Urinary bladder (tissue), 4 donors: Measurements from ENCODE around the gene ARID4A. TPM values are rescaled to one million over a fixed set of nuclear protein-coding genes. Genes with fewer than 3 reads are reported as not detected.
"Not testable (repeated sequence)": the region's sequence is repeated elsewhere in the genome, so short reads cannot be mapped to it uniquely, and the experiment has no call there.

Experiments used
- DNase-seq: peaks from one replicate; pipeline ENCODE4 v3.0.0-alpha.2; 2015; ENCODE audit errors: extremely low spot score
- H3K27ac ChIP-seq: one replicate; pipeline ENCODE4 v1.5.1; 2013; ENCODE audit warnings: low read depth, mild to moderate bottlenecking, moderate library complexity
- H3K36me3 ChIP-seq: one replicate; pipeline ENCODE4 v1.6.1; 2013; ENCODE audit warnings: mild to moderate bottlenecking, moderate library complexity; ENCODE audit not compliant: insufficient read depth
- H3K4me1 ChIP-seq: one replicate; pipeline ENCODE4 v1.6.1; 2013; ENCODE audit warnings: mild to moderate bottlenecking, moderate library complexity; ENCODE audit not compliant: insufficient read depth
- H3K4me3 ChIP-seq: one replicate; pipeline ENCODE4 v1.5.1; 2013; ENCODE audit warnings: low read depth, low read length
- WGBS: extraction: QIAGEN DNeasy Blood & Tissue Kit; methylation state at CpG from one replicate; pipeline ENCODE4 v1.1.7; 2013; 5-methylcytosine and 5-hydroxymethylcytosine counted together
- polyA plus RNA-seq: library from polyadenylated mRNA; stranded (reverse); fragments of 200-250 nt; gene quantifications from one replicate; pipeline ENCODE4 v1.2.3, GENCODE V29; 2013
- small RNA-seq: library from RNA; depleted of rRNA; stranded (forward); fragments of <200 nt; gene quantifications from one replicate; pipeline ENCODE3, GENCODE V24; 2014
- total RNA-seq: library from RNA; depleted of rRNA; stranded (reverse); fragments of >200 nt; gene quantifications from one replicate; pipeline ENCODE4 v1.2.3, GENCODE V29; 2014
- donor health status: healthy with polysubstance abuse.
- donor health status: healthy.

Gene ARID4A
- total and polyA plus RNA-seq, 2 donors = 12.1 to 39.5 TPM

GRCh38 chr14:58398495-58398894 is 100.1 kb downstream of the ARID4A start:
- no peaks in the 10 kb centered on the region for H3K36me3 ChIP-seq
- no peak overlapping the region for H3K27ac ChIP-seq
- no peaks in the 10 kb centered on the region for H3K4me1 ChIP-seq
- no peak for DNase-seq
- no peak overlapping the region for H3K4me3 ChIP-seq

GRCh38 chr14:58398895-58399294 is 100.5 kb downstream of the ARID4A start:
- Histone ChIP-seq H3K4me3 (no peak overlapping the region), H3K27ac (no peak overlapping the region), H3K4me1 (no peaks in the 10 kb centered on the region), H3K36me3 (no peaks in the 10 kb centered on the region)
- no peak for DNase-seq
- WGBS = 90% methylated on average over 3 of the region's 3 CpGs

- H3K4me3 ChIP-seq = no peak overlapping the region
- H3K4me1 ChIP-seq = no peaks in the 10 kb centered on the region
- DNase-seq = no peak
- no peak overlapping the region for H3K27ac ChIP-seq
- WGBS = 92% methylated on average over 3 of the region's 3 CpGs
- H3K36me3 ChIP-seq = no peaks in the 10 kb centered on the region
Measured at GRCh38 chr14:58401587-58401986, 103.2 kb downstream of the ARID4A start.

- H3K4me1 ChIP-seq = no peaks in the 10 kb centered on the region
- no peak overlapping the region for H3K27ac ChIP-seq
- no peak overlapping the region for H3K4me3 ChIP-seq
- peaks cover 2% of the 10 kb centered on the region for H3K36me3 ChIP-seq
- no peak for DNase-seq
- 88% methylated on average over 3 of the region's 3 CpGs for WGBS
Measured at GRCh38 chr14:58408681-58409215, 110.4 kb downstream of the ARID4A start.

GRCh38 chr14:58414845-58415244 is 116.5 kb downstream of the ARID4A start:
- 98% methylated on average over 1 of the region's 1 CpG for WGBS
- no peak overlapping the region for H3K4me3 ChIP-seq
- no peak overlapping the region for H3K27ac ChIP-seq
- no peaks in the 10 kb centered on the region for H3K4me1 ChIP-seq
- peaks cover 2% of the 10 kb centered on the region for H3K36me3 ChIP-seq
- DNase-seq = no peak

GRCh38 chr14:58415636-58416547 is 117.5 kb downstream of the ARID4A start:
- no peak overlapping the region for H3K4me3 ChIP-seq
- no peak overlapping the region for H3K27ac ChIP-seq
- WGBS = 96% methylated on average over 10 of the region's 10 CpGs
- H3K4me1 ChIP-seq = no peaks in the 10 kb centered on the region
- peaks cover 2% of the 10 kb centered on the region for H3K36me3 ChIP-seq
- DNase-seq = no peak

- not testable (repeated sequence) for H3K36me3 ChIP-seq, DNase-seq, H3K27ac ChIP-seq, H3K4me3 ChIP-seq, H3K4me1 ChIP-seq
- 91% methylated on average over 1 of the region's 1 CpG for WGBS
Measured at GRCh38 chr14:58416934-58417333, 118.6 kb downstream of the ARID4A start.

Small RNA genes within 50 kb of the gene (small RNA-seq; reads per million reads assigned to genes)
- not detected for gene RNU6-341P

Other genes with a start within 250 kb of the ARID4A start
- 39.9 TPM for gene ARMH4, start 146.3 kb upstream of the ARID4A start, total RNA-seq
- gene ARMH4, start 146.3 kb upstream of the ARID4A start, polyA plus RNA-seq = 3.6 TPM
- gene ACTR10, start 98.4 kb upstream of the ARID4A start, total RNA-seq = 79.5 TPM
- 73.5 TPM for gene ACTR10, start 98.4 kb upstream of the ARID4A start, polyA plus RNA-seq
- 63.4 TPM for gene PSMA3, start 53.7 kb upstream of the ARID4A start, total RNA-seq
- gene PSMA3, start 53.7 kb upstream of the ARID4A start, polyA plus RNA-seq = 126 TPM
- gene TOMM20L, start 97.4 kb downstream of the ARID4A start, total RNA-seq = not detected
- 0.34 TPM for gene TOMM20L, start 97.4 kb downstream of the ARID4A start, polyA plus RNA-seq
- 37.2 TPM for gene TIMM9, start 129.0 kb downstream of the ARID4A start, total RNA-seq
- 44.0 TPM for gene TIMM9, start 129.0 kb downstream of the ARID4A start, polyA plus RNA-seq
- 45.9 TPM for gene KIAA0586, start 129.2 kb downstream of the ARID4A start, total RNA-seq
- gene KIAA0586, start 129.2 kb downstream of the ARID4A start, polyA plus RNA-seq = 9.5 TPM